HG02763 (cell line): ENCODE measurements around the gene ATP8B3.
"Not testable (repeated sequence)": the region's sequence is repeated elsewhere in the genome, so short reads cannot be mapped to it uniquely, and the experiment has no call there.

Source experiments
- ATAC-seq: cut with Tn5 transposase; IDR thresholded peaks from one replicate; pipeline ENCODE4 v1.9.1; 2021; ENCODE audit warnings: mild to moderate bottlenecking, moderate library complexity; ENCODE audit not compliant: unreplicated experiment

The ATP8B3 gene

DNA sequence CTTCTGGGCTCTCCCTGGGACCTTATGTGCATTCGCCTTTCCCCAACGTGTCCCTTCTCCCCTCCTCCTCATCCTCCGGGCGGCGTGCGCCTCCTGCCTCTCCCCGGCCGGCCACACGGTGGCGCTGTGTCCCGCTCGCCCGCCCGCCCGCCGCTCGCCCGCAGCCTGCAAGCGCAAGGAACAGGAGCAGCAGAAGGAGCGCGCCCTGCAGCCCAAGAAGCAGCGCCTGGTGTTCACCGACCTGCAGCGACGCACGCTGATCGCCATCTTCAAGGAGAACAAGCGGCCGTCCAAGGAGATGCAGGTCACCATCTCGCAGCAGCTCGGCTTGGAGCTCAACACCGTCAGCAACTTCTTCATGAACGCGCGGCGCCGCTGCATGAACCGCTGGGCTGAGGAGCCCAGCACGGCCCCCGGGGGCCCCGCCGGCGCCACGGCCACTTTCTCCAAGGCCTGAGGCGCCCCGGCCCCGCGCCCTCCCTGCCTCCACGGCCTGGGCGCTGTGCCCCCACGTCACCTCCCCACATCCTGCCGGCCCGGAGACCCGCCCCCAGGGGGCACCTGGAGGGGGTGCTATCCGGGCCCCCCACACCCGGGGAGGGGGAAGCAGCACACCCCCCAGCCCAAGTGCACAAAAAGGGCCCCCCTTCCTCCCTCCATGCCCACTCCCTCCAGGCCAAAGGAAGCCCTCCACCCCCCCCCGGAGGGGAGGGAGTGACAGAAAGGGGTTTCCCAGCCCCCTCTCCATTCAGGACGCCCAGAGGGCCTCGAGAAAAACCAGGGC, 36.9 kb downstream of the ATP8B3 start:
- no peak for ATAC-seq

GRCh38 chr19:1773184-1773583, 38.9 kb downstream of the ATP8B3 start:
- ATAC-seq = no peak

- ATAC-seq = no peak
These were observed 41.1 kb downstream of the ATP8B3 start for GRCh38 chr19:1770866-1771576.

DNA sequence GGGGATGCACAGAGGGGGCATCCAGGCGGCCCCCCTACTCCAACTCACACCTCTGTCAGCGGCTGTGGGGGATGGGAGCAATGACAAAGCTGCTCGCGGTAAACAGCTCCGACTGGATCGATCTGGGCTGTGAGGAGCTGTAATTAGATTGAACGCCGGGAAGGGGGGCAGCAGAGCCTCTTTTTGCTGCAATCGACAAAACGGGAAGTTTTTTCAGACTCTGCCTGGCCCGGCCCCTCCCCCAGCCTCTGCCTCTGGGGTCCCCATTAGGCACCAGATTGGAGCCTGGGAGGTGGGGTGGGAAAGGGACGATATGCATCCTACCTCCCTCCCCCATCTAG, 42.5 kb downstream of the ATP8B3 start:
- ATAC-seq = no peak

- no peak for ATAC-seq
These were observed 43.0 kb downstream of the ATP8B3 start for GRCh38 chr19:1768918-1769644.

GRCh38 chr19:1768248-1768647, 43.8 kb downstream of the ATP8B3 start:
- ATAC-seq = no peak

GRCh38 chr19:1767464-1767933, 44.6 kb downstream of the ATP8B3 start:
- no peak for ATAC-seq

DNA sequence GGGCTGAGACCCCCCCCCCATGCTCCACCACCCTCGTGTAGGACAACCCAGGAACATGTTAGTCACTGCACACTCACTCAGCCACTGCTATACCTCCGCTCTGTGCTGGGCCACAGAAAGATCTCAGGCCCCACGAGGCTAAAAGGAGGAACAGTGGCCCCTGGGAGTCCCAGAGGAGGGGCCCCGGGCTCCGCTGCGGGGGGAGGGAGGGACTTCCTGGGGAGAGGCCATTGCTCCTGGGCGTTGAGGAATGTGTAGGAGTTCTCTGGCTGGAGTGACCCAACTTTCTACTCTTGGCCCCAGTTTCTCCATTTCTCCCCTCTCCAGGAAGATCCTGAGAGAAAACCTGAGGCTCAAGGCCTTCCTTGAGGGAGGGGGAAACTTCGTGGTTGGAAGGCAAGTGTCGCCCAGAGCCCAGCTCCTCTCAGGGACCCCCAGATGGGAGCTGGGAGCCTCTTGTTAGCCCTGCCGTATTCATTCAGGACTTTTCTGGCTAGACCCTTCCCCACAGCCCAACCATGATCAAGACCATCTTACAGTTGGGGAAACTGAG, 45.2 kb downstream of the ATP8B3 start:
- no peak for ATAC-seq

DNA sequence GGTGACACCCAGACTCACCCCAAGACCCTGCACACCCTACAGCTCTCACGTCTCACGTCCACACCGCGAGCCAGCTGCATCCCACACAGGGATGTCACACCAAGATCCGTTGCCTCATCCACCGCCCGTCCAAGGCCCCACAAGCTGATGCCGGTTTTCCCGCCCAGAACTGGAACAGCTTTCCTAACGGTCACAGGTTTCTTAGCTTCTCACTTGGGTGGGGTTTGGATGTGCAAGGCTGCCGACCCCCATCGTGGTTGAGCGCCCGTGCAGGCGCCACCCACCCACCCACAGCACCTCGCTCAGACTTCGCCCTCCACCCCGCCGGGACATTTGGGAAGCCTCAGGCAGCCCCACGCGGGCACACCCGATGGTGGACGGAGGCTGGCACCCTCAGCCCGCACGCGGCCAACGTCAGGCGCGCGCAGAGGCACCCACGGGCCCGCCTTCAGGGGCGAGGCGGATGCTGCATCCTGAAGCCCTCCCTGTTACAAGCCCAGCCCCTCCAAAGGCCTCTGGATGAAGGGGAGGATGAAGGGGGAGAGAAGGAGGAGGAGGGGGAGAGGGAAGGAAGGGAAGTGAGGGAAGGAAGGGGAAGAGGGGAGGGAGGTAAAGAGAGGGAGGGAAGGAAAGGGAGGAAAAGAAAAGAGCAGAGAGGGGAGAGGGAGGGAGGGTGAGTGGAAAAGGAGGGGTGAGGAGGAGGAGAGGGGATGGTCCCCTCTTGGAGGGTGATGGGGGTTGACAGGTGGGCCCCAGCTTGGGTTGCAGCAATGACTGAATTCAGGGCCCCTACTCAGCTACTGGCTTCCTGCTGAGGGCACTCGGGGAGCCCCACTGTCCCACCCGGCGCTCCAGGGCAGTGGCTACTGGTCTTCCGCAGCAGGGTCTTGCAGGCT, 45.9 kb downstream of the ATP8B3 start:
- no peak for ATAC-seq

DNA sequence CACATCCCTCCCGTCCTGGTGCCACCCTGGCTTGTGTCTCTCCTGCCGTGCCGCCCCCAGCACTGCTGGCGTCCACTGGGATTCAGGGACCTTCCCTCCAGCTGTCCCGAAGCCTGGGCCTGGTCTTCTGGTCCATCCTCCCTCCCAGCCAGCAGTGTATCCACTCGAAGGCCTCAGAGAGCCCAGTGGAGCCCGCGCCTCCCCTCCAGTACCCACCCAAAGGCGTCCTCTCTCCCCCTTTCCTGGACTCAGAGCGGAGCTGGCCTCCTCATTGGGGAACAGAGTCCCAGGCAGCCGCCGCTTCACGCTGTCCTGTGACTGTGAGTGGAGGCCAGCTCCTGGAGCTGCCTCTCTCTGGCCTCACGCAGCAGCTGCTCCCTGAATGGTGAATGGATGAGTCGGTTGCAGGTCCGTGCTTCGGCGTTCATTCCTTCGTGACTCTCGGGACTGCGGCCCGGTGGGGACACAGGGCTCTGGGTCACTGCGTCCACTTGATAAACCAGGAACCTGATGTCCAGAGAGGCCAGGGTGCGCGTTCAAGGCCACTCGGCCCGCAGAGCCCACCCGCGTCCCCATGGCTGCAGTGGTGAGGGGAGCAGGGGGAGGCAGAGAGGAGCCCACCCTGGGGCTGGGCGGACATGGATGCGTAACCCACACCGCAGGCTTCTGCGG, 46.7 kb downstream of the ATP8B3 start:
- ATAC-seq = no peak

DNA sequence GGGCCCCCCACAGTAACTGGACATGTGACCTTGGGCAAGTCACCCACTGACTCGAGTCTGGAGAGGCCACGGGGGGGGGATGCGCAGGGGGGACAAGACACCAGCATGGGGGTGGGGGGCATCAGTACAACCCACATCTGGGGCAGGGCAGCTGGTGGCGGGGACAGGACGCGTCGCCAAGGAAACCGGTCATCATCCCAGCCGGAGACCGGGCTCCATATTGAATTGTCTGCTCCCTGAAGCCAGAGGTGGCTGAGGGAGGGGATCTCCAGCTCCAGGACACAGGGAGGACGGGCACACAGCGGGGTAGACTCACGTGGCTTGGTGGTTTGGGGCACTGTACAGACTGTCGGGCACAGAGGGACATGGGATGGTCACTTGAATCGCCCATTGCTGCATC, 47.3 kb downstream of the ATP8B3 start:
- ATAC-seq = no peak

DNA sequence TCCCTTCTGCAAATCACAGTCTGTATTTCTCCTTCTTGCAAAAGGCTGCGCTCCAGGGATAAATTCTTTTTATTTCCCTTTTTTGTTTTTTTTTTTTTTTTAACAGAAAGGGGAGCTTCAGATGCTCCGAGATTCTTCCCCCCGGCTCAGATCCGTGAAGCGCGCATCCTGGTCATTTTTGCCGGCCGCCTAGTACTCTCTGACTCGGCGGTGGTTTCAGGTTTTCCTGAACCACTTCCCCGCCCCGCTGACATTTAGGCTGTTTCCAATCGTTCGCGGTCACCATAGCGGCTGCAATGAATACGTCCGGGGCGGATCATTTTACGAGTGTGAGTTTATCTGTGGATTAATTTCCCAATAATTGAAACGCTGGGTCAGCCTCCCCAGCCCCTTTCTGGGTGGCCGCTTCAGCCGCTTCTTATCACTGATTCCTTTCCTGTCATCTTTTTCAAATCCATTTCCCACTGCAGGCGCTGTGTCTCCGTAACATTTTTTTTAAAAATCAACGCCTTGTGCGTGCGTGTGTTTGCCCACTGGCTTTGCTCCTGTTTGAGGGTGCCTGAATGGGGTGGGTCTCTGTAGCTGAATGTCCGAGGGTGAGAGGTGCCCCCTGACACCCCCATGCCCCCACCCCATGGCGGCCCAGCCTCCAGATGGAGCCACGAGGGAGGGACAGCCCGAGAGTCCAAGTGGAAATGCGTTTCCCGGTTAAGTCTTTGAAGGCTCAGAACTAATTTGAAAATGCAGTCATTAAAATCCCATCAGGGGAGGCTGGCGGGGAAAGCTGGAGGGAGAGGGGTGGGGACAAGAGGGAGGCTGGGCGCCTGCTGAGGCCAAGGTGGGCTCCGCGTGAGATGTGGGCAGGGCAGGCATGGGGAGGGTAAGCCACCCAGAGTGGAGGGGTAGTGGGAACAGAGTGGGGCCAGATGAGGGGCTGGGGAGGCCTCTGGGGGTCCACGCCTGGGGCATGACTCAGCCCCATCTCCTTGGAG, 48.1 kb downstream of the ATP8B3 start:
- ATAC-seq = no peak

- ATAC-seq = no peak
These were observed 49.6 kb downstream of the ATP8B3 start for GRCh38 chr19:1762243-1763117.

- ATAC-seq = no peak
These were observed 50.4 kb downstream of the ATP8B3 start for GRCh38 chr19:1761528-1762242.

- ATAC-seq = not testable (repeated sequence)
These were observed 51.1 kb downstream of the ATP8B3 start for GRCh38 chr19:1760786-1761527.

GRCh38 chr19:1760020-1760419, 52.1 kb downstream of the ATP8B3 start:
- ATAC-seq = no peak
